ENCODE data around the gene TBC1D19.
"Not testable (repeated sequence)": the region's sequence is repeated elsewhere in the genome, so short reads cannot be mapped to it uniquely, and the experiment has no call there.

The TBC1D19 gene

GRCh38 chr4:26583865-26584652 is at the start of gene TBC1D19:
TBC1D19 (plus strand) TSS chr4:26584084; CDS start chr4:26584194, 110 bp downstream.
- Mint-ChIP-seq H3K4me3 (peak within 1 kb of the TSS; percentile 93), H3K4me1 (peaks cover 34% of the 10 kb centered on the region), H3K27ac (peak within 1 kb of the TSS; percentile 97), H3K36me3 (no peaks in the 10 kb centered on the region), H3K9me3 (peaks cover 2% of the 10 kb centered on the region), H3K27me3 (no peaks in the 10 kb centered on the region)
- peak; percentile 91 for DNase-seq
- CTCF ChIA-PET = interaction anchor here (0.8 to 1.4 kb wide), 3 partner anchors 18 to 426 kb away, joined by 4 to 5 read pairs (median 5); no protein-coding TSS in a partner anchor

- H3K9me3 Mint-ChIP-seq = peaks cover 17% of the 10 kb centered on the region
- no peak overlapping the region for H3K4me3 Mint-ChIP-seq
- no peak overlapping the region for H3K27ac Mint-ChIP-seq
- H3K4me1 Mint-ChIP-seq = no peaks in the 10 kb centered on the region
- CTCF ChIA-PET = no interaction called here
- no peaks in the 10 kb centered on the region for H3K36me3 Mint-ChIP-seq
- DNase-seq = no peak
- H3K27me3 Mint-ChIP-seq = no peaks in the 10 kb centered on the region
Observed at GRCh38 chr4:26542991-26543390, 40.9 kb upstream of the TBC1D19 start.

GRCh38 chr4:26544421-26544820 is 39.5 kb upstream of the TBC1D19 start:
- Mint-ChIP-seq H3K4me3 (no peak overlapping the region), H3K4me1 (no peaks in the 10 kb centered on the region), H3K27me3 (no peaks in the 10 kb centered on the region), H3K9me3 (peaks cover 17% of the 10 kb centered on the region), H3K36me3 (no peaks in the 10 kb centered on the region), H3K27ac (no peak overlapping the region)
- no peak for DNase-seq
- CTCF ChIA-PET = no interaction called here

GRCh38 chr4:26548379-26548778 is 35.5 kb upstream of the TBC1D19 start:
- peaks cover 17% of the 10 kb centered on the region for H3K9me3 Mint-ChIP-seq
- DNase-seq, CTCF ChIA-PET, H3K27me3 Mint-ChIP-seq, H3K36me3 Mint-ChIP-seq, H3K4me1 Mint-ChIP-seq, H3K4me3 Mint-ChIP-seq, H3K27ac Mint-ChIP-seq: not testable (repeated sequence)

GRCh38 chr4:26557164-26557563 is 26.7 kb upstream of the TBC1D19 start:
- no peaks in the 10 kb centered on the region for H3K4me1 Mint-ChIP-seq
- no peak for DNase-seq
- H3K4me3 Mint-ChIP-seq = no peak overlapping the region
- H3K27me3 Mint-ChIP-seq = no peaks in the 10 kb centered on the region
- H3K36me3 Mint-ChIP-seq = no peaks in the 10 kb centered on the region
- CTCF ChIA-PET = no interaction called here
- H3K27ac Mint-ChIP-seq = no peak overlapping the region
- H3K9me3 Mint-ChIP-seq = no peaks in the 10 kb centered on the region

GRCh38 chr4:26558166-26558895 is 25.6 kb upstream of the TBC1D19 start:
- Mint-ChIP-seq H3K36me3 (no peaks in the 10 kb centered on the region), H3K27me3 (no peaks in the 10 kb centered on the region), H3K4me1 (no peaks in the 10 kb centered on the region), H3K27ac (no peak overlapping the region), H3K9me3 (no peaks in the 10 kb centered on the region), H3K4me3 (no peak overlapping the region)
- no peak for DNase-seq
- CTCF ChIA-PET = no interaction called here

GRCh38 chr4:26566133-26566532 is 17.8 kb upstream of the TBC1D19 start:
- Mint-ChIP-seq H3K4me1 (peaks cover 17% of the 10 kb centered on the region), H3K9me3 (no peaks in the 10 kb centered on the region), H3K4me3 (no peak overlapping the region), H3K27ac (no peak overlapping the region), H3K27me3 (no peaks in the 10 kb centered on the region), H3K36me3 (no peaks in the 10 kb centered on the region)
- CTCF ChIA-PET = interaction anchor here (1.0 kb wide), 1 partner anchor 17 kb away, joined by 5 read pairs; no protein-coding TSS in a partner anchor
- no peak for DNase-seq

- Mint-ChIP-seq H3K36me3 (no peaks in the 10 kb centered on the region), H3K4me1 (peaks cover 17% of the 10 kb centered on the region), H3K9me3 (no peaks in the 10 kb centered on the region), H3K27ac (no peak overlapping the region), H3K4me3 (no peak overlapping the region), H3K27me3 (no peaks in the 10 kb centered on the region)
- CTCF ChIA-PET = no interaction called here
- no peak for DNase-seq
Observed at GRCh38 chr4:26568446-26568994, 15.4 kb upstream of the TBC1D19 start.

GRCh38 chr4:26570596-26570995 is 13.3 kb upstream of the TBC1D19 start:
- no peaks in the 10 kb centered on the region for H3K27me3 Mint-ChIP-seq
- H3K4me1 Mint-ChIP-seq = peaks cover 17% of the 10 kb centered on the region
- no peaks in the 10 kb centered on the region for H3K36me3 Mint-ChIP-seq
- CTCF ChIA-PET = interaction anchor here (0.9 kb wide), 1 partner anchor 584 kb away, joined by 3 read pairs; no protein-coding TSS in a partner anchor
- no peaks in the 10 kb centered on the region for H3K9me3 Mint-ChIP-seq
- DNase-seq = no peak
- no peak overlapping the region for H3K27ac Mint-ChIP-seq
- H3K4me3 Mint-ChIP-seq = no peak overlapping the region

- Mint-ChIP-seq H3K27ac (no peak overlapping the region), H3K4me1 (peaks cover 8% of the 10 kb centered on the region), H3K4me3 (no peak overlapping the region), H3K27me3 (peaks cover 4% of the 10 kb centered on the region), H3K9me3 (no peaks in the 10 kb centered on the region), H3K36me3 (no peaks in the 10 kb centered on the region)
- CTCF ChIA-PET = no interaction called here
- no peak for DNase-seq
Observed at GRCh38 chr4:26573389-26573794, 10.5 kb upstream of the TBC1D19 start.

GRCh38 chr4:26574563-26574962 is 9.3 kb upstream of the TBC1D19 start:
- Mint-ChIP-seq H3K9me3 (no peaks in the 10 kb centered on the region), H3K4me1 (peaks cover 4% of the 10 kb centered on the region), H3K4me3 (no peak overlapping the region), H3K27ac (no peak overlapping the region), H3K27me3 (peaks cover 4% of the 10 kb centered on the region), H3K36me3 (no peaks in the 10 kb centered on the region)
- no peak for DNase-seq
- CTCF ChIA-PET = no interaction called here

- H3K4me3 Mint-ChIP-seq = no peak overlapping the region
- DNase-seq = no peak
- H3K4me1 Mint-ChIP-seq = no peaks in the 10 kb centered on the region
- no peaks in the 10 kb centered on the region for H3K36me3 Mint-ChIP-seq
- H3K27me3 Mint-ChIP-seq = peaks cover 4% of the 10 kb centered on the region
- CTCF ChIA-PET = no interaction called here
- H3K9me3 Mint-ChIP-seq = no peaks in the 10 kb centered on the region
- no peak overlapping the region for H3K27ac Mint-ChIP-seq
Observed at GRCh38 chr4:26576231-26576739, 7.6 kb upstream of the TBC1D19 start.

GRCh38 chr4:26577066-26577465 is 6.8 kb upstream of the TBC1D19 start:
- DNase-seq = no peak
- Mint-ChIP-seq H3K36me3 (no peaks in the 10 kb centered on the region), H3K4me3 (no peak overlapping the region), H3K27me3 (peaks cover 4% of the 10 kb centered on the region), H3K4me1 (no peaks in the 10 kb centered on the region), H3K9me3 (no peaks in the 10 kb centered on the region), H3K27ac (no peak overlapping the region)
- CTCF ChIA-PET = no interaction called here

- Mint-ChIP-seq H3K4me3 (no peak overlapping the region), H3K27me3 (peaks cover 4% of the 10 kb centered on the region), H3K4me1 (peaks cover 15% of the 10 kb centered on the region), H3K9me3 (peaks cover 2% of the 10 kb centered on the region), H3K27ac (no peak overlapping the region), H3K36me3 (no peaks in the 10 kb centered on the region)
- CTCF ChIA-PET = no interaction called here
- DNase-seq = no peak
Observed at GRCh38 chr4:26579169-26579568, 4.7 kb upstream of the TBC1D19 start.

Data from activated naive CD4-positive, alpha-beta T cell treated with anti-CD3 and anti-CD28 coated beads, Interleukin-2, amount 10 ng/mL, durations not matched to agents 7 days and 5 days (primary cell).